KG1 (cell line): ENCODE results near the gene CCNY.

Experiments used
- DNase-seq: peaks from one replicate; lab custom pipeline; 2025; lab: John Stamatoyannopoulos, UW

Gene CCNY

GRCh38 chr10:35585903-35586535 lies 249.7 kb downstream of the CCNY start:
- DNase-seq: no peak

- no peak for DNase-seq
Measured at GRCh38 chr10:35588836-35589235, 252.5 kb downstream of the CCNY start.

GRCh38 chr10:35592441-35592840 lies 256.1 kb downstream of the CCNY start:
- DNase-seq: no peak

GRCh38 chr10:35594115-35595079 lies 258.1 kb downstream of the CCNY start:
- DNase-seq: no peak

GRCh38 chr10:35595106-35595505 lies 258.8 kb downstream of the CCNY start:
- no peak for DNase-seq

GRCh38 chr10:35598379-35598778 lies 262.1 kb downstream of the CCNY start:
- no peak for DNase-seq

GRCh38 chr10:35600193-35600592 lies 263.9 kb downstream of the CCNY start:
- DNase-seq: no peak

- no peak for DNase-seq
Measured at GRCh38 chr10:35605191-35605590, 268.9 kb downstream of the CCNY start, which contains the start of gene GJD4. Gene GJD4 (plus strand): TSS chr10:35605341. CDS start chr10:35605568, 227 bp downstream.

- DNase-seq: no peak
Measured at GRCh38 chr10:35606430-35606829, 270.1 kb downstream of the CCNY start.

- no peak for DNase-seq
Measured at GRCh38 chr10:35607475-35608327, 271.4 kb downstream of the CCNY start.

GRCh38 chr10:35608328-35608672 lies 272.0 kb downstream of the CCNY start:
- DNase-seq: no peak

- DNase-seq: no peak
Measured at GRCh38 chr10:35611750-35612149, 275.4 kb downstream of the CCNY start.

- no peak for DNase-seq
Measured at GRCh38 chr10:35612385-35613106, 276.2 kb downstream of the CCNY start.

GRCh38 chr10:35613107-35613440 lies 276.8 kb downstream of the CCNY start:
- DNase-seq: no peak

- DNase-seq: no peak
Measured at GRCh38 chr10:35613597-35614226, 277.4 kb downstream of the CCNY start.

GRCh38 chr10:35614312-35614711 lies 278.0 kb downstream of the CCNY start:
- DNase-seq: no peak
